Left cardiac atrium (tissue), 4 donors: Measurements from ENCODE around the gene ZNF117. TPM values are rescaled to one million over a fixed set of nuclear protein-coding genes. Genes with fewer than 3 reads are reported as not detected.
"Not testable (repeated sequence)": the region's sequence is repeated elsewhere in the genome, so short reads cannot be mapped to it uniquely, and the experiment has no call there.

ENCODE experiments used
- ATAC-seq, 2 donors: fragments of 200-7000 bp; cut with Tn5 transposase; one replicate each; pipeline ENCODE4 v1.9.1; 2020; ENCODE audit warnings: mild to moderate bottlenecking in 2 of 2, moderate library complexity in 2 of 2
- DNase-seq: peaks from one replicate; pipeline ENCODE4 v3.0.0-alpha.2; 2020
- intact Hi-C, 2 donors: fragments of 100-400 bp; cut with DNase I; formaldehyde crosslinking; loops; one replicate each; pipeline versions ENCODE4 v1.14.1 to v1.15.1; 2022 to 2023
- long read RNA-seq: library from polyadenylated mRNA; unstranded; transcript quantifications from one replicate; pipeline ENCODE4 v2.0.0, GENCODE V29; 2021
- total RNA-seq, 2 donors: library from RNA; stranded (reverse); fragmentation: NEBNext Ultra II Directional; extraction: Animal tissue kit (Norgen Biotek cat#: 25700); gene quantifications; one replicate each; pipeline ENCODE4 v1.2.1, GENCODE V29; 2021
- donor health status: DM: no; HTN: yes; CAD: no.
- donor health status: DM: no; HTN: yes; CAD: no; lungs with severe emphysema.
- donor health status: DM: yes; HTN: yes; CAD: no.
- donor health status: Dilated cardiomyopathy.

ZNF117 gene
- 1 to 10 TPM; 7.9 to 9.4 TPM for total RNA-seq
- long read RNA-seq, full-length matches to known transcripts: 1 of 2 reads
- long read RNA-seq, partial matches to known transcripts: 0 of 2 reads
- long read RNA-seq, other reads (novel, unspliced or antisense): 1 of 2 reads

DNA sequence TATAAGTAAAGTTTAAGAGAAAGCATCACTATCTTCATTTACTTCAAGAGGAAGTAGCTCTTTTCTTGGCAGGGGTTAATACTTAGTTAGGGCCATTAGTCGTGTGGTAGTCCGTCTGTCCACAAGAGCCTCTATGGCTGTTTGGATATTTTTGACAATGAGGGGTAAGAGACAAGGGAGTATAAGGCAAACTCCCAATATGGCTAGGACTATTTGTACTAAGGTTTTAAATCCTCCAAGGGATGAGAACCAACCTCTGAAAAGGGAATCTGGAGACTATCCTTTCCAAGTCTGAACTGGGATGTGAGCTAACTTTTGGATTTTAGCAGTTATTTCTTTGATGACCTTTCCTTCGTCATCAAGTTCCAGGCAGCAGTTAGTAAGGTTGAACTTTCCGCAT, at the start of gene ZNF117:
ZNF117 (minus strand) TSS at position 101 of the 400 bp plus-strand sequence.
- intact Hi-C loops: no loop called here
- DNase-seq (no peak), ATAC-seq (no peak)

- DNase-seq (peak; percentile 43), ATAC-seq (peak; percentile 15 to 24)
- intact Hi-C loops: not testable (repeated sequence)
These were observed 47.9 kb upstream of the ZNF117 start for GRCh38 chr7:65038767-65039166.

DNA sequence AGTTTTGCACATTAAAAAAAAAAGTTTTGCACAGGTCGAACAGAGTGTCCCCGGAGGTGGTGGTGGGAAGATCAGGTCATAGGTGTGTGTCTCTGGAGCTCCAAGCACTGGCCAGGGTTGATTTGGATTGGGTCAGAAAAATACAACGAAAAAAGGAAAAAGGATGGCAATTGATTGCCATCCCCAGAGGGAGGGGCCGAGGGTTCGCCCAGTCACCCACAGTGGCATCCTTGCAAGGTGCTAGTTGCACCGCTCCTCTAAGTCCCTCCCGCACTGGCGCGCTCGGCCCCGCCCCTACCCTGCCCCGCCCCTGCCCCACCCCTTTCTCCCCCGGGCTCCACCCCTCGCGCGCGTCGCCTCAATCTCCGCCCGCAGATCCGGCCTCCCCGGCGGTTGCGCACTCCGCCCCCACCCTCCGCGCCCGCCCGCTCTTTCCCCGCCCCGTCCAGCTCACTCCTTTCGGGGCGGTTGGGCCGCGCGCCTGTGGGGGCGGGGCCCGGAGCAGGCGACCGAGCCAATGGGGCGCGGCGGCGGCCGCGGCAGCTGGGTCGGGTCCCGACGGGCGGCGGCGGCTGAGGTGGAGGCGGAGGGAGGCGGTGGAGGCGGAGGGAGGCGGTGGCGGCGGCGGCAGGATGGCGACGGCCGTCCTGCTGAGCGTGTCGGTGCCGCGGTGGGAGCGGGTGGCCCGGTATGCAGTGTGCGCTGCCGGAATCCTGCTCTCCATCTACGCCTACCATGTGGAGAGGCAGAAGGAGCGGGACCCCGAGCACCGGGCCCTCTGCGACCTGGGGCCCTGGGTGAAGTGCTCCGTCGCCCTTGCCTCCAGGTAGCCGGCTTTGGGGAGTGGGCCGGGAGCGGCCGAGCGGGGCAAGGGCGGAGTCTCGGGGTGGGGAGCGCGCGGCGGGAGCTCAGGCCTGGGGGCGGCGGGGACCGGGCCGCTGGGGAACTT, 47.2 kb upstream of the ZNF117 start:
- ATAC-seq (peak; percentile 95 to 96), DNase-seq (peak; percentile 94)
- intact Hi-C loops: no loop called here

DNA sequence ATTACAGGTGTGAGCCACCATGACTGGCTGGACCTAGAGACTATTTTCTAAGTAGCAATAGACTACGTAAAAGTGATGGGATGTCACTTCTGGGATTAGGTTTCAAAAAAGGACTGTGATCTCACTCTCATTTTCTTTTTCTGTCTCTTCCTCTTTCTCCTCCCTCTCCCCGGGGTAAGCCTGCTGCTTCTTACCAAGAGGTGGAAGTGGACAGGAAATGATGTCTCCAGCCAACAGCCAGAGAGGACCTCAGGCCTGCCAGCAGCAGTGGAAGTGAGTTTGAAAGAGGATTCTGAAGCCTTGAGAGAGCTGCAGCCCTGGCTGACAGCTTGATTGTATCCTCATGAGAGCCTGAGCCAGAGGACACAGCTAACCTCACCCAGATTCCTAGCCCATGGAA, 45.7 kb upstream of the ZNF117 start:
- intact Hi-C loops, DNase-seq: not testable (repeated sequence)
- ATAC-seq: peak; percentile 7 to 31

GRCh38 chr7:65035469-65035868, 44.6 kb upstream of the ZNF117 start:
- DNase-seq, ATAC-seq, intact Hi-C loops: not testable (repeated sequence)

- intact Hi-C loops, DNase-seq, ATAC-seq: not testable (repeated sequence)
These were observed 43.4 kb upstream of the ZNF117 start for GRCh38 chr7:65034120-65034782.

GRCh38 chr7:65033391-65033790, 42.6 kb upstream of the ZNF117 start:
- intact Hi-C loops, DNase-seq, ATAC-seq: not testable (repeated sequence)

GRCh38 chr7:65025023-65025422, 34.2 kb upstream of the ZNF117 start:
- intact Hi-C loops, DNase-seq, ATAC-seq: not testable (repeated sequence)

GRCh38 chr7:65020978-65021377, 30.1 kb upstream of the ZNF117 start:
- intact Hi-C loops, DNase-seq: not testable (repeated sequence)
- peak in 1 of 2 donors; percentile 72 for ATAC-seq

DNA sequence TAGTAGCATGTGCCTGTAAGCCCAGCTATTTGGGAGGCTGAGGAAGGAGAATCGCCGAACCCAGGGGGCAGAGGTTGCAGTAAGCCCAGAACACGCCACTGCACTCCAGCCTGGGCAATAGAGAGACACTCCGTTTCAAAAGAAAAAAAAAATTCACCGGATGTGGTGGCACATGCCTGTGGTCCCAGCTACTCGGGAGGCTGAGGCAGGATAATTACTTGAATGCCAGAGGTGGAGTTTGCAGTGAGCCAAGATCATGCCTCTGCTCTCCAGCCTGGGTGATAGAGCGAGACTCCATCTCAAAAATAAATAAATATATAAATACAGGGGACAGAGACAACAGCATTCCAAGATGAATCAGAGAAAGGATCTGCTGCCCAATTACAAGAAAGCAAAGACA, 19.0 kb upstream of the ZNF117 start:
- intact Hi-C loops, DNase-seq, ATAC-seq: not testable (repeated sequence)

GRCh38 chr7:65009394-65009793, 18.6 kb upstream of the ZNF117 start:
- intact Hi-C loops: not testable (repeated sequence)

DNA sequence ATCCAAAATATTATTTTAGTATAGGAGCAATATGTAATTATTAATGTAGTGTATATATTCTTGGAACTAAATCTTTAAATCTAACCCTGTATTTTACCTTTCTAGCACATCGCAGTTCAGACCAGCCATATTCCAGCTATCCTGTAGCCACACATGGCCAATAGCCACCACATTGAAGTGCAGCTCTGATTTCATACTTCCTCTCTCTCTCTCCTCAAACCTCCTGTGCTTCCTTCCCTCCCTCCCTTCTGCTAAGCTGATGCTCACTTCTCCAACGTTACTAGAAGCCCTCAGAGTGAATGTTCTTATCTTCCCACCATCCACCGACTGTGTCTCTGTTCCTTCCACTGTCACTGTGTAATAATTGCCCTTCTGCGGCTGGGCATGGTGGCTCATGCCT, 16.2 kb upstream of the ZNF117 start:
- intact Hi-C loops, DNase-seq: not testable (repeated sequence)
- ATAC-seq: peak in 1 of 2 donors; percentile 26

More at GRCh38 chr7:65009394-65009793, 18.6 kb upstream of the ZNF117 start:
- DNase-seq, ATAC-seq: not testable (repeated sequence)

DNA sequence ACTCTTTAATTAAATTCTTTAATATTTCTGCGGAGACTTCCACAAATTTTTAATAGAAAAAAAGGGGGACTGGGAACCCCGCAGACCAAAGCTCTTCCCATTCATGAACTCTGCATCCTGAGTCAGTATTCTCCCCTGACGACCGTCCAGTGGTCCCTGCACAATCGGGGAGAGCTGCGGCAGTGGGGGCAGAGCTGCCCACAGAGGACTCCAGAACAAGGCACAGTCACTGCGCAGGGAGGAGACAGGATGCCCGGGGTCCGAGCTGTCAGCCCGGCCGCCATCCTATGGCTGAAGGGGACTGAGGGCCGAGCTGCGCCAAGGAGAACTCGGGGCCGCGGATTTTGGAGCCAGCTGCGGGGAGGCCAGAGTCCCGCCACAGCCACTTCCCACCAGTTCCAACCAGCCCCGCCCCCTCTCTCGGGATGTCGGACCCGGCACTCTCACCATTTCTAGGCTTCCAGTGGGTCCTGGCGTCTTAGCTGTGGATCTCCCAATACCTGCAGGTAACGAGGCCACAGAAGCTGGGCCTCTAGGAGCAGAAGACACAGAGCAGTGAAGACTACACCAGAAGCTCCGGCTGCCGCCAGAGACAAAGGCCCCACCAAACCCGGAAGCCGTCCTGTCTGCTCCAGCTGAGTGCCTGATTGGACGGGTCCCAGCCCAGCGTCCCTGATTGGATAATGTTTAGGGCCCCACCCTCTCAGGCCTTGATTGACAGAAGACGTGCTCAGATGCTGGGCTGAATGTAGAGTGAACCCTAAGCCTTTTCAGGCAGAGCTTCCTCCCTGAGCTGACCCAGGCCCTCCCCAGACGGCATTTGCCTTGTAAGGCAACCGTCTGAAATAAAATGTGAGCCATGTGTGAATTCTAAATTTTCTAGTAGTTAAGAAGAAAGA, 15.5 kb upstream of the ZNF117 start, which contains the start of gene ERV3-1:
ERV3-1 (minus strand) TSS at position 594 of the 899 bp plus-strand sequence. CDS start 13,661 bp downstream, outside the sequence.
- DNase-seq: peak; percentile 97
- intact Hi-C loops: no loop called here
- ATAC-seq: peak; percentile 99 to 100

GRCh38 chr7:65004575-65004974, 13.7 kb upstream of the ZNF117 start:
- no peak for DNase-seq
- intact Hi-C loops: no loop called here
- no peak for ATAC-seq

DNA sequence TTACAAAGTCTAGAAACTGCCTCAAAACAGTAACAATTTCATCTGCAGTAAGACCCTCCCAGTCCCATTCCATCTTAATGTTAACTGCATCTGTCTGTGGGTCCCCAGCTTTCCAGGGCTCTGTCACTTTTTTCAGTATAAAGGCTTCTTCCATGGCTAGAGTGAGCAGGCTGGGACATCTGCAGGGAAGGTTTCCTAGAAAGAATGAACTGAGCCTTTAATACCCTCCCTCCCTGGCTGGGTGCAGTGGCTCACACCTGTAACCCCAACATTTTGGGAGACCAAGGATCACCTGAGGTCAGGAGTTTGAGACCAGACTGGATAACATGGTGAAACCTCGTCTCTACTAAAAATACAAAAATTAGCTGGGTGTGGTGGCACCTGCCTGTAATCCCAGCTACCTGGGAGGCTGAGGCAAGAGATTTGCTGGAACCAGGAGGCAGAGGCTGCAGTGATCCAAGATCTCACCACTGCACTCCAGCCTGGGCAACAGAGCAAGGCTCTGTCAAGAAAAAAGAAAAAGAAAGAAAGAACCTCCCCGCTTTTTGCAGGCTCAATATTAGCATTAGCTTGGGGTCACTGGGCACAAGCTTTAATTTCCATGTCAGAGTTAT, 12.2 kb upstream of the ZNF117 start:
- DNase-seq (no peak), ATAC-seq (no peak)
- intact Hi-C loops: no loop called here

- ATAC-seq: no peak
- intact Hi-C loops: no loop called here
These were observed 10.5 kb upstream of the ZNF117 start for GRCh38 chr7:65001291-65001814.

GRCh38 chr7:64999165-65000004, 8.5 kb upstream of the ZNF117 start:
- intact Hi-C loops: no loop called here
- peak; percentile 39 to 41 for ATAC-seq
- DNase-seq: peak; percentile 33

More at GRCh38 chr7:65001291-65001814, 10.5 kb upstream of the ZNF117 start:
- DNase-seq: no peak
